Measurements from ENCODE around the gene NUDT14.

The NUDT14 gene

DNA sequence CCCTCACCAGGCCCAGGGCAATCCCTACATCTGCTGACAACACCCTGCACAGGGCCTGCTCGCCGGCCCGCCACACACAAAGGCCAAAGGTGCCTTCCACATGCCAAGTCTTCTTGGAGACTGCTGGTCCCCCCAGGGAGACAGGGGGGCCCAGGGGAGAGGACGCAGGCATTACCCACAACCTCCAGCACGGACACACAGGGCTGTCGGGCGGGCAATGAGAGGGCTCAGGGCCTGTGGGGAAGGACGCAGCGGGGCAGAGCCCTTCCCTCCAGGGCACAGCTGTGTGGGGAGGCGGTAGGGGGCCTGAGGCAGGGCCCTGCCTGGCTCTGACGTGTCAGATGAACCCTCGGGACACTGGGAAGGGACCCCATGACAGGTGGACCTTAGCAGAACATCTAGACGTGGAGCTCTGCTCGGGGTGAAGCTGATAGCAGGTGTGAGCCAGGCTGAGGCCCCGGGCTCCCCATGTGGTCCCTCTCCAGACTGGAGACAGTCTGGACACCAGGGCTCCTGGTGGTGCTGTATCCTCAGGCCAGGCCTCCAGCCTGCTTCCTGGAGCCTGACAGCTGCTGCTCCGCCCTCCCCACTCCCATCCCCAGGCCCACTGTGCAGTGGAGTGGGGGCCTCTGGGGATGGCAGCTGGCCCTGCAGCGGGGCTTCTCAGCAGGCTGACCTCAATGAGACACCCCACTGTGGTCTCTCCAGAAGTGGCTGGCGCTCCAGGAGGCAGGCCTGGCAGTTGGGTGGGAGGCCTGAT lies 31.6 kb upstream of the NUDT14 start:
- TF ChIP-seq, protein P1, sequence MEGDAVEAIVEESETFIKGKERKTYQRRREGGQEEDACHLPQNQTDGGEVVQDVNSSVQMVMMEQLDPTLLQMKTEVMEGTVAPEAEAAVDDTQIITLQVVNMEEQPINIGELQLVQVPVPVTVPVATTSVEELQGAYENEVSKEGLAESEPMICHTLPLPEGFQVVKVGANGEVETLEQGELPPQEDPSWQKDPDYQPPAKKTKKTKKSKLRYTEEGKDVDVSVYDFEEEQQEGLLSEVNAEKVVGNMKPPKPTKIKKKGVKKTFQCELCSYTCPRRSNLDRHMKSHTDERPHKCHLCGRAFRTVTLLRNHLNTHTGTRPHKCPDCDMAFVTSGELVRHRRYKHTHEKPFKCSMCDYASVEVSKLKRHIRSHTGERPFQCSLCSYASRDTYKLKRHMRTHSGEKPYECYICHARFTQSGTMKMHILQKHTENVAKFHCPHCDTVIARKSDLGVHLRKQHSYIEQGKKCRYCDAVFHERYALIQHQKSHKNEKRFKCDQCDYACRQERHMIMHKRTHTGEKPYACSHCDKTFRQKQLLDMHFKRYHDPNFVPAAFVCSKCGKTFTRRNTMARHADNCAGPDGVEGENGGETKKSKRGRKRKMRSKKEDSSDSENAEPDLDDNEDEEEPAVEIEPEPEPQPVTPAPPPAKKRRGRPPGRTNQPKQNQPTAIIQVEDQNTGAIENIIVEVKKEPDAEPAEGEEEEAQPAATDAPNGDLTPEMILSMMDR (IDR thresholded peaks at IDR 0.05; ENCODE audit: low read depth, low read length, missing control alignments), result no peak
- H3K4me3 ChIP-seq (ENCODE audit: low read depth, low read length), result no peak overlapping the region
- no peak for DNase-seq (ENCODE audit: low read depth)

DNA sequence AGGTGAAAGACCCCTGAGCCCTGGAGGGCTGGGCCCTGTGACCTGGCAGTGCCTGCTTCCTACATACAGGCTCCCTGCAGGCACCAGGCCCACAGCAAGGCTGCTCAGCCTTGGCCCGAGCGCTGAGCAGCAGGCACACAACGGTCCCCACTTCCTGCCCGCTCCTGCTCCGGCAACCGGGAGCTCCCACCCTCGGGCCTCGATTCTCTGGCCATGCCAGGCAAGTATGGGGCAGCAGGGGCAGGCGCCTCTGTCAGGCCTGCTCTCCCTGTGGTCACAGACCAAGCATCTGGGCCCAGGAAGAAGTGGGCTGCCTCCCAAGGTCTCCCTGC lies 30.6 kb upstream of the NUDT14 start:
- TF ChIP-seq, protein P1 (IDR thresholded peaks at IDR 0.05; ENCODE audit: low read depth, low read length, missing control alignments), result no peak
- no peak for DNase-seq (ENCODE audit: low read depth)
- H3K4me3 ChIP-seq (ENCODE audit: low read depth, low read length), result no peak overlapping the region

DNA sequence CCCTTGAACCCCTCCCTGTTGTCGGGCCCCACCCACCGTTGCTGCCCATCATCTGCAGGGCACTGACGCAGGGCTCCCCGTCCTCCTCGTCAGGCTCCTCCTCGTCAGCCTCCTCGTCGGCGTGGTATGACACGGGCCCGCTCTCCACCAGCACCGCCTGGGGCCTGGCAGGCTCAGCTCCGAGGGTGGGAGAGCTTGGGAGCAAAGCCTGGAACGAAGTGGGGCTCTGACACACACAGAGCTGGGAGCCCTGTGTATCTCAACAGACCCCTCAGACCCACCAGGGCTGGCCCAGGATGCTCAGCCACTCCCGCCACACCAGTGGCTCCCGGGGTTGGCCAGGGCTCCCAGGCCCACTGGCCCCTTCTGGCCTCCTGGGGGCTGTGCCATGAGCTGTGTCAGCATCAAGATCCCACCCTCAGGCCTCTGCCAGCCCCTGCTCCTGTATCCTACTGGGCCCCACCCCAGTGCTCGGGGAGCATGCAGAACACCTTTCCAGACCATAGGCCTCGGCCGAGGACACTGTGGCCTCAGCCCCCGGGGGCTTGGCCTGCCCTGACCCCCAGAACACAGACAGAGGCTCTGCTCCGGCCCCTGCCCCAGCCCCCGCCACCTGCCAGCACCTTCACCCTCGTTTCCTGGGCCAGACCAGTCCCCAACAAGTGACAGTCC lies 30.1 kb upstream of the NUDT14 start:
- TF ChIP-seq, protein P1 (IDR thresholded peaks at IDR 0.05; ENCODE audit: low read depth, low read length, missing control alignments), result no peak
- no peak for DNase-seq (ENCODE audit: low read depth)
- H3K4me3 ChIP-seq (ENCODE audit: low read depth, low read length), result no peak overlapping the region

DNA sequence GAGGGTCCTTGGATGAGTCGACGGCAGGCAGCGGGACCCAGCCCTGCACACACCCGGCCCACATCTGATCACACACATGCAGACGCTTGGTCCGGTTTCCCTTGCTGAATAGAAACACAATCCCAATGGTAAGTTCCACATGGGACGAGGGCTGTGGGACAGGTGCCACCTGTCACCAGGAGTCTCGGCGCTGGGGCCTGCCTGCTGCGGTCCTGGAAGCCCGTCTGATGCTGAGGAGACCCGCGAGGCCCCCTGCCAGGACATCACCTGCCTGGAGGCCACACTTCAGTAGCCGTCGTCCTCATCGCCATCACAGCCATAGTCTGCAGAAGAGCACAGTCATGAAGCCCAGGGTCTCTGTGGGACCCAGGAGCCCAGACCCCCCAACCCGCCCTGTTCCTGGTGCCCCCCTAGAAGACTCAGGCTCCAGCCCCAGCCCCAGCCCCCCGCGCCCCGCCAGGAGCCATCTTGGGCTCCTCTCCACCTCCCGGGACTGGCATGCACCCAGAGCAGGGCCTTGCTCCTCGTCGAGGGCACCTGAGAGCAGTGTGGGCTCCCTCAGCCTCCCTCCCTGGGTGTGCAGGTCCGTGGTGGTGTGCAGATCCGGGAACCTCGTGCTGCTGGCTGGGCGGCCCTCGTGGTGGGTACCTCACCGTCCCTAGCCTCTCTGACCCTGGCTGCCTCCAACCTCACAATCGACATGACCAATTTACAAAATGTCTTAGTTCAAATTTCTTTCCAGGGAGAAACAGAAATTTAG lies 29.3 kb upstream of the NUDT14 start:
- no peak for DNase-seq (ENCODE audit: low read depth)
- TF ChIP-seq, protein P1 (IDR thresholded peaks at IDR 0.05; ENCODE audit: low read depth, low read length, missing control alignments), result no peak
- H3K4me3 ChIP-seq (ENCODE audit: low read depth, low read length), result no peak overlapping the region

DNA sequence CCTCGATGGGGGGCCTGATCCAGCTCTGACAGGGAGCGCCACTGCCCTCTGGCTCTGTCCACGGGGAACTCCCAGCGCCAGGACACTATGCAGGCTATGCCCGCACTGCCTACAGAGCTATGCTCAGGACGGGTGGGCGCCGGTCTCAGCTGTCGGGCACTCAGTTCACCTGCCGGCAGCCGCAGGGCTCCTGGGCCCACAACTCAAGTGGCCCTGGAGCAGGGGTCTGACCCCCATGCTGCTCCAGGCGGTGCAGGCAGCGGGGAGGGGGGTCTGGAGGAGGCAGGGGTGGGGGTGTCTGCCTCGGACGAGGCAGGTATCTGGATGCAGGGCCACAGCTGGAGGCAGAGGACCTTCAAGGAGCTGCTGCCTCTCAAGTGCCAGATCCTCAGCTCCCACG lies 28.5 kb upstream of the NUDT14 start:
- H3K4me3 ChIP-seq (ENCODE audit: low read depth, low read length), result no peak overlapping the region
- DNase-seq (ENCODE audit: low read depth), result no peak
- TF ChIP-seq, protein P1 (IDR thresholded peaks at IDR 0.05; ENCODE audit: low read depth, low read length, missing control alignments), result no peak

DNA sequence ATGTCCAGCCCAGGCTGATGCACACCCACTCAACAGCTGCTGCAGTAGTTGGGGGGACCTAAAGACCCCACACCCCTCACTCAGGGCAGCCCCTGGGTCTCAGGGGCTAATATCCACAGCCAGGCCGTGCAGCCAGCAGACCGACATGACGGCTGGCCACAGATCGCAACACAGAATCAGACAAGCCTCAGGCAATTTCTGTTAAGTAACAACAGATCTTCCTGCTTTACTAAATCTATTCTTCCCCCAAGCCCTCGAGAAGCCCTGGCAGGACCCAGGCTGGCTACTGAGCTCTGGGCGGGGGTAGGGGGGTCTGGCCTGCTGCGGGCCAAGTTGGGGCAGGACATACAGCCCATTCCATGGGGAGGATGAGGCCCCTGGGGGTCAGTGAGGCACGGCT lies 28.0 kb upstream of the NUDT14 start:
- TF ChIP-seq, protein P1 (IDR thresholded peaks at IDR 0.05; ENCODE audit: low read depth, low read length, missing control alignments), result no peak
- H3K4me3 ChIP-seq (ENCODE audit: low read depth, low read length), result no peak overlapping the region
- no peak for DNase-seq (ENCODE audit: low read depth)
